ENCODE data around the gene SOBP.

DNA sequence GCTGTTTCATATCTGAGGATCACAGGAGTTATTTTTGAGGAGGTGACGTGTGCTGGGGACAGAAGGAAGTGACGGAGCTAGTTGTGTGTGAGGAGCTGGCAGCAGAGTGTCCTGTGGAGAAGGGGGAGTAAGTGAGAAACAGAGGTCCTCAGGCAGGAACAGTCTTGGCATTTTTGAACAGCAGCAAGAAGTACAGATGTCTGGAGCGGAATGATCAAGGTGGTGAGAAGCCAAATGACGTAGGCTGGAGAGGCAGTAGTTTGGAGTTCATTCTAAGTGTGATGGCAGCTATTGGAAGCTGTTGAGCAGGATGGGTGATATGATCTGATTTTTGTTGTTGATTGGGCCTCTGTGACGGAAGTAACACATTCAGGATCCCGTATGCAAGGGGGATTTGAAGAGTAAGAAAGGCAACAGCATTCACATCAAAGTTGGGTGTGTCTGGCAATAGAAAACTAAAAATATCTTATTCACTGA lies 52.3 kb downstream of the SOBP start:
- TF ChIP-seq, protein P1, sequence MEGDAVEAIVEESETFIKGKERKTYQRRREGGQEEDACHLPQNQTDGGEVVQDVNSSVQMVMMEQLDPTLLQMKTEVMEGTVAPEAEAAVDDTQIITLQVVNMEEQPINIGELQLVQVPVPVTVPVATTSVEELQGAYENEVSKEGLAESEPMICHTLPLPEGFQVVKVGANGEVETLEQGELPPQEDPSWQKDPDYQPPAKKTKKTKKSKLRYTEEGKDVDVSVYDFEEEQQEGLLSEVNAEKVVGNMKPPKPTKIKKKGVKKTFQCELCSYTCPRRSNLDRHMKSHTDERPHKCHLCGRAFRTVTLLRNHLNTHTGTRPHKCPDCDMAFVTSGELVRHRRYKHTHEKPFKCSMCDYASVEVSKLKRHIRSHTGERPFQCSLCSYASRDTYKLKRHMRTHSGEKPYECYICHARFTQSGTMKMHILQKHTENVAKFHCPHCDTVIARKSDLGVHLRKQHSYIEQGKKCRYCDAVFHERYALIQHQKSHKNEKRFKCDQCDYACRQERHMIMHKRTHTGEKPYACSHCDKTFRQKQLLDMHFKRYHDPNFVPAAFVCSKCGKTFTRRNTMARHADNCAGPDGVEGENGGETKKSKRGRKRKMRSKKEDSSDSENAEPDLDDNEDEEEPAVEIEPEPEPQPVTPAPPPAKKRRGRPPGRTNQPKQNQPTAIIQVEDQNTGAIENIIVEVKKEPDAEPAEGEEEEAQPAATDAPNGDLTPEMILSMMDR (IDR thresholded peaks at IDR 0.05): no peak
- TF ChIP-seq POLR2A (IDR thresholded peaks at IDR 0.05): no peak

Measured in thyroid gland (tissue), 4 donors.